ENCODE measurements around the gene CSNK1A1.
"Not testable (repeated sequence)": the region's sequence is repeated elsewhere in the genome, so short reads cannot be mapped to it uniquely, and the experiment has no call there.

CSNK1A1 gene

DNA sequence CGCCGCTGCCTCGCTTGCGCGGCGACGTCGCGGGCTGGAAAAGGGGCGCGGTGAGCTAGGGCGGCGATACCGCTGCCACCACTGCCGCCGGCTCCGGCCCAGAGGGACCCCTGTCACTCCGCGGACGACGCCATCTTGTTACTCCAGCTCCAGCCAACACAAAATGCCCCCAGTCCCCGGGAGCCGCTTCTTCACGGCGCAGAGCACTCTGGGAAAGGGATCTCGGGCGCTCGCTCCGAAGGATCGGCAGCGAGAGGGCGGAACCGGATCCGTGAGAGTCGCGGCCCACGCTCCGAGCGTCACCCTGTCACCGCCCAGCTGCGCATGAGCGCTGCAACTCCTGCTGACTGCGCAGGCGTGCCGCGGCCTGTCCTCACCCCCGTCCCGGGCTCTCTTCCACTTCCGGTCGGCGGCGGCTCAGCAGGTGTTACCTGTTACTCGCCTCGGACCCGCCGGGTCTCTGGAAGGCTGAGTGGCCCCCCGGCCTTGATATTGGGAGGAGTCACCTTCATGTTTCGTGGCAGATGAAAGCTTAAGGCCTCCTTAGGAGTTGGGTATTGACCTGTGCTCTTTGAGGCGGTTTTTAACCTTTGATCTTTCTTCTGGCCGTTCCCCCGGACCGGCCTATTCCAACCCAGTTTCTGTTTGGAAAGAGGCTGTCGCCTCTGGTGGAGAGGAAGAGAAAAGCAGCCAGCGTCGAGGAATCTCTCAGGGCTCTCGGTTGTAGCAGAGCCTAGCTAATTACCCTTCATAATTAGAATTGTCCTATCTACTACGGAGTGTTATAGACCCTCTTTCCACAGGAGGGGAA, at the start of gene CSNK1A1:
Gene CSNK1A1 (minus strand): TSS at position 213 of the 811 bp plus-strand sequence. CDS start 475 bp downstream, outside the sequence.
- peak; percentile 98 for DNase-seq

DNA sequence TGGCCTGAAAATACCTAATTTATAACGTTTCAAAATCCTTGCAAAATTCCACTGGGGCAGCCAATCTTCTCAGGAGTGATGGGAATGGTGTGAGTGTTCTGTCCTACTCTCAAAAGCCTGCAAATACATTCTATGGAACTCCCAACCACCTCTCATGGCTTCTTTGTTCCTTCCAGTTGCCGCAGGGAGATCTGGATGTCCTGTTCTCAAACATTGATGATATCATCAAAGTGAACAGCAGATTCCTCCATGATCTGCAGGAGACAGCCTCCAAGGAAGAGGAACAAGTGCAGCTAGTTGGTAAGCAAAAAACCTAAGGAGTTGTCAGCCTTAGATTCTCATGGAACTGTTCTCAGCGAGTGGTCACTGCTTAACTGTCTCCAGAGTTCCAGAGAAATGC, 49.7 kb upstream of the CSNK1A1 start:
- no peak for DNase-seq

DNA sequence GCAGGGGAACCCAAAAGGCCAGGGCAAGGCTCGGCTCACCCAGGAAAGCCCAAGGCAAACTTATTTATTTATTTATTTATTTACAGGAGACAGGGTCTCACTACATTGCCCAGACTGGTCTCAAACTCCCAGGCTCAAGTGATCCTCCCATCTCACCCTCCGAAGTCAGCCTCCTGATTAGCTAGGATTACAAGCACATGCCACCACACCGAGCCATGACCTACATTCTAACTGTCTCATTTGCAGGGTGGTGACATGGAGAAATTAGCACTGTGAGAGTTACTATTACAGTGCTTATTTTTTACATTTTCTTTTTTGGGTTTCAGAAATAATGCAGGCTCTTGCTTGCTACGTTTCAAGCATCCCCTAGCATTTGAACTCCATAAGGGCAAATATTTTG, 48.1 kb upstream of the CSNK1A1 start:
- no peak for DNase-seq

DNA sequence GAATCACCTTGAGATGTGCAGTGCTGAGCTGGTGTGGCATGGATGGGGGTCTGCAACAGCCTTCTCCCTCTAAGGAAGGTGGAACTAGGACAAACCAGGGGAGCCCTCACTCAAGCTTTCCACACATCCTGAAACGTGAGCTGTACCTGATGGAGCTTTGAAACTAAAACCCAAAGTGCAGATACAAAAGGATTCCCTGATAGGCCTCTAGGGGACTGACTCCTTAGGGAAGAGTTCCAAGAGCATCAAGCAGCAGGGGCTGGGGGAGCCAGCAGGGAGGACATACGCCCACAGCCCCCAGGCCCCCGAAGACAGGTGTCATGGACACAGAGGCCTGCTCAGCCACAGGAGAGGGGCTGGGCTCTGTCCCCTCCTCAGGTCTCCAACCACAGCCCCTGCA, 47.7 kb upstream of the CSNK1A1 start:
- no peak for DNase-seq

DNA sequence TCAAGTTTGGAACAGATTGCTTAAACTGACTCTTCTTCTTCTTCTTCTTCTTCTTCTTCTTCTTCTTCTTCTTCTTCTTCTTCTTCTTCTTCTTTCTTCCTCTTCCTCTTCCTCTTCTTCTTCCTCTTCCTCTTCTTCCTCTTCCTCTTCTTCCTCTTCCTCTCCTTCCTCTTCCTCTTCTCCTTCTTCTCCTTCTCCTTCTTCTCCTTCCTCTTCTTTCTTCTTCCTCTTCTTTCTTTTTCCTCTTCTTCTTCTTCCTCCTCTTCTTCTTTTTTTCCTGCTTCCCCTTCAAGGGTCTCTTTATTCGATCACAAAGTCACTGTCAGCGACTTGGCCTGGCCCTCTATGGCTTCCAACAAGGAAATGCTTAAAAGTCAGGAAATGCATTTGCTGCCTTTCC, 47.0 kb upstream of the CSNK1A1 start:
- DNase-seq, result not testable (repeated sequence)

DNA sequence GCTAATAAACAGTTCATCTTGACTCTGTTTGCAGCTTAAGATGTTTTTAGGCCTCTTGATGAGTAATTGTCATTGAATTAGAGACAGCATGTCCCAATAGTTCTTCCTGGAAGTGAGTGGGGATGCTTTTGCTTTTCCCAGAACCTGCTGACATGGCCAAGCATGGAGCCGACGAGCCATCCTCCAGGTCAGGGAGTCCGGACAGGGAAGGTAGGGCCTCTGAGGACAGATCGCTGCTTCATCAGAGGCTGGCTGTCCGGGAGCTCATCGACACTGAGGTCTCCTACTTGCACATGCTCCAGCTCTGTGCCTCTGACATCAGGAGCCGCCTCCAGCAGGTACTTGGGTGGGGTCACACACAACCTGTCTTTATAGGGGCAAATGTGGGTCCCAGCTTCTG, 46.4 kb upstream of the CSNK1A1 start:
- DNase-seq, result no peak

DNA sequence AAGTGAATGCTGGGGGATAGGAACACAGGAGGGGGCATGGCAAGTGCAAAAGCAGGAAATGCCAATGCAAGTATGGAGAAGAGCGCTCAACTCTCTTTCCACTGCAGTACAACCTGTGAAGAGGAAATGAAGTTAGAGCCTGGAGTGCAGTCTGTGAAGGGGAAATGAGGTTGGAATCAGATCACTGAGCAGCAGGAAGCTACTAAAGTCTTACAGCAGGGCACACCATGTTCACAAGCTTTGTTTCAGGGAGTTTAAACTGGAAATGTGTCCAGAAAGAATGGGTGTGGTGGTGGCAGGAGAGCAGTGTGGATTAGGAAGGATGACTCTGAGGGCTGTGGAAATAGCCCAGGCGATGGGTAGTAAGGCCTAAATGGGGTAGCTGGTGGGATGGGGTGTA, 45.5 kb upstream of the CSNK1A1 start:
- DNase-seq, result no peak

DNA sequence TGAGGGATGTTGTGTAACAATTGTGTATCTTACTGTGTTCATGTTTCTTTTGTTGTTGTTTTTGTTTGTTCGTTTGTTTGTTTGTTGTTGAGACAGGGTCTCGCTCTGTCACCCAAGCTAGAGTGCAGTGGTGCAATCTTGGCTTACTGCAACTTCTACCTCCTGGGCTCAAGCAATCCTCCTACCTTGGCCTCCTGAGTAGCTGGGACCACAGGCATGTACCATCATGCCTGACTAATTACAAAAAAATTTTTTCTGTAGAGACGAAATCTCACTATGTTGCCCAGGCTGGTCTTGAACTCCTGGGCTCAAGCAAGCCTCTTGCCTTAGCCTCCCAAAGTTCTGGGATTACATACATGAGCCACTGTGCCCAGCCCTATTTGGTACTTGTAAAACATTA, 43.9 kb upstream of the CSNK1A1 start:
- DNase-seq, result peak; percentile 24

DNA sequence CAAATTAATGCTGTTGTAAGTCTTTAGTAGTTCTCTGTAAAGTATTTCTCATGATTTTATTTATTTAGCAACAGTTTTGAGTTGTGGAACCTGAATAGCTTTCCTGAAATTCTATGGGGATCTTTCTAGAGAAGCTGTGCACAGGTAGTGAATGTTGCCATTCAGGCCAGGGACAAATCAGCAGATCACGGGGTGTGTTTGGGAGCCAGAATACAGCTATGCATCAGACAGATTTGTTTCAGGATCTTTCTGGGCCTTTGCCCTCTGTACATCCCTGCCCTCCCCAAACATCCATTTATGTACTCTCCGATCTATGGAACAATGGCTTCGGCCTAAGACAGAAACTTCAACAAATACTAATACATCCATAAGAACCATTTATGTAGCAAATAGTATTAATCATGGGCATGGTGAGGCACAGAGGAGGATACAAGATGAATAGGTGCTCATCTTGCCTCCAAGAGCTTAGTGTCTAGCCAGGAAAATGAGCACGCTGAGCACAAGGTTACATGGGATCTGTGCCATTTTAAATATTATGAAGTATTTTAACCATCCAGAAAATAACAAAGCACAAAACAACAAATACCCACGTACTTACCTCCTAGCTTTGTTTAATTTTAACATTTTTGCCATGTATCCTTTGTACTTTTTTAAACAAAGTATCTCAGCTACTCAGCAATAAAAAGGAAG, 43.1 kb upstream of the CSNK1A1 start:
- no peak for DNase-seq

DNA sequence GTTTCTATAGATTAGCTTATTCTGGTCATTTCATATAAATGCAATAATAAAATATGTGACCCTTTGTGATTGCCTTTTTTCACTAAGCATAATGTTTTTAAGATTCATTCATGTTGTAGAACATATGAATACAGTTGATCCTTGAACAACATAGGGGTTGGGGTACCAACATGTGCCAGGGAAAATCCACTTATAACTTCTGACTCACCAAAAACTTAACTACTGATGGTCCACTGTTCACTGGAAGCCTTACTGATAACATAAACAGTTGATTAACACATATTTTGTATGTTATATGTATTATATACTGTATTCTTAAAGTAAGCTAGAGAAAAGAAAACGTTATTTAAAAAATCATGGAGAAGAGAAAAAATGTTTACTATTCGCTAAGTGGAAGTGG, 42.1 kb upstream of the CSNK1A1 start:
- no peak for DNase-seq

DNA sequence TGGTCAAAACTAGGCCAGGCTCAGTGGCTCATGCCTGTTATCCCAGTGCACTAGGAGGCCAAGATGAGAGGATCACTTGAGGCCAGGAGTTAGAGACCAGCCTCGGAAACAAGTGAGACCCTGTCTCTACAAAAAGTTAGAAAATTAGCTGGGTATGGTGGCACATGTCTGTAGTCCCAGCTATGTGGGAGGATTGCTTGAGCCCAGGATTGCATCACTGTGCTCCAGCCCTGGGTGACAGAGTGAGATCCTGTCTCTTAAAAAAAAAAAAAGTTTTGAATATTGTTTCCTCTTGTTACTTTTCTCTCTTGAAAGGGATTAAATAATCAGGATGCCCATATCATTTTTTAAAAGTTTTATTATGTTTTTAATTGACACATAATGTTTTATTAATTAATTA, 37.7 kb upstream of the CSNK1A1 start:
- DNase-seq, result no peak

DNA sequence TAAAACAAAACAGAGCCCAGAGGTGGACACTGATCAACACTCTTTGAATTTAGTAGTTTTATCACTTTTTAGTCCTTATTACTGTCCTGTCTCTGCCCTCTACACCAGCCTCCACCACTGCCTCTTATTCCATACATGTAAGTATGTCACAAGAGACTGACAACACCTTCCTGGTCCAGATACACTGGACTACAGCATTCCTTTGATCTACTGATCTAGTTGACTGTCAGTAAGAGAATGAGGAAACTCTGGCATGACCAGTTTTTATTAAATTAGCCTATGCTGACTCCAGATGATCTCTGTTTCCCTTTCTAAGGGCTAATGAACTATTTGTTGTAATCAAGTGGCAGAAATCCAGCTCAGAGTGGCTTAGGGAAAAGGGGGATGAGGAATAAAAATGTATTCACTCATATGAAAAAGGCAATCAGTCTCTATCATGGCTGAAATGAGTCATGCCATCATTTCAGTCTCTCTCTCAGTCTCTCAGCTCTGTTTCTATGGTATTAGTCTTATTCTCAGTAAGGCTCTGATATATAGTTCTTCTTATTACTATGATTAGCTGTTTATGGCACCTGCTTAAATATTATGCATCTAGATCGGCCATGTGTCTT, 35.6 kb upstream of the CSNK1A1 start:
- no peak for DNase-seq

DNA sequence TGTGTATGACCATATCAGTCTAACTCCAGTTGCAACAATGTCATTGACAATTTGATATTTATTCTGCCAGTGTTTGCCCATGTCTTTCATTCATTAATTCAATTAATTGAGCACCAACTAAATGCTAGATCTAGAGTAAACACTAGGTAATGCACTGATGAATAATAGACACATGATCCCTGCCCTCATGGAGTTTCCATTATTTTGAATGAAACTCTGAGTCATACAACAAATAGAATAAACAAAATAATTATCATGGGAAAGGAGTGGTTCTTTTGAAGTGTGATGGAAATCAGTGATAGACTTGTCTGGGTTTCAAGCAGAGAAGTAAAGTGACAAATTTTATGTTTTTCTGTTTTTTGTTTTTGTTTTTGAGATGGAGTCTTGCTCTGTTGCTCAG, 34.7 kb upstream of the CSNK1A1 start:
- DNase-seq, result no peak

DNA sequence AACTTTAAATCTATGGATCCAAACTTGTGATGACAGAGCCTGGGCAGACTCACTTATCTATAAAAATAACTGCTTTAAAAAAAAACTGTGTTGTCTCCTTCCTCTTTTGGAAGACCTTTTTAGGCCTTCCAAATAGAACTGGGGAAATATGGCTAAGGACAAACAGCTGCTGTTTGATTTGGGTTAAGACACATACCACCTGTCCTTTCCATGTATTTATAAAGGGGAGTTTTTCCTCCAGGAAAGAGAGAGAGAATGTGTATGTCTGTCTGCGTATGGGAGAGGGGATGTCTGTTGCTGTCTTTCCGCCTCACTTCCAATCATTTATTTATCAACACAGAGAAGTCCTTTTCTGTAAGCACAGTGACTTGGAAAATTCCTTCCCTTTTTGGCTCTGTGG, 32.9 kb upstream of the CSNK1A1 start:
- DNase-seq, result no peak

DNA sequence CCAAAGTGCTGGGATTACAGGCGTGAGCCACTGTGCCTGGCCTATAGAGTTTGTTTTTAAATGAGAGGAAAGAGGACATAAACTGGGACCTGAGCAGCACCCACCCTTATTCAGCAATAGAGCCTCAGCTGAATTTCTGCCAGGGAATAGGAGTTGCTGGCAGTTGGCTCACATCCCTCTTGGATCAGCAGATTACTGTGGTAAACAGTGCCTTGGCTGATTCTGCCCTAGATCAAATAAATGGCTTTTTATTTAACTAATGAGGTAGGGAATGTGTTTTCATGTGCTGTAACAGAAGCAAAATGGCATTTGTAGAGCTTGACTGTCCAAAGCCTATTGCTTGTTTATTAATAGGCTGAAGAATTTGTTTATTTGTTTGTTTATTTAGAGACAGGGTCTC, 32.2 kb upstream of the CSNK1A1 start:
- no peak for DNase-seq

DNA sequence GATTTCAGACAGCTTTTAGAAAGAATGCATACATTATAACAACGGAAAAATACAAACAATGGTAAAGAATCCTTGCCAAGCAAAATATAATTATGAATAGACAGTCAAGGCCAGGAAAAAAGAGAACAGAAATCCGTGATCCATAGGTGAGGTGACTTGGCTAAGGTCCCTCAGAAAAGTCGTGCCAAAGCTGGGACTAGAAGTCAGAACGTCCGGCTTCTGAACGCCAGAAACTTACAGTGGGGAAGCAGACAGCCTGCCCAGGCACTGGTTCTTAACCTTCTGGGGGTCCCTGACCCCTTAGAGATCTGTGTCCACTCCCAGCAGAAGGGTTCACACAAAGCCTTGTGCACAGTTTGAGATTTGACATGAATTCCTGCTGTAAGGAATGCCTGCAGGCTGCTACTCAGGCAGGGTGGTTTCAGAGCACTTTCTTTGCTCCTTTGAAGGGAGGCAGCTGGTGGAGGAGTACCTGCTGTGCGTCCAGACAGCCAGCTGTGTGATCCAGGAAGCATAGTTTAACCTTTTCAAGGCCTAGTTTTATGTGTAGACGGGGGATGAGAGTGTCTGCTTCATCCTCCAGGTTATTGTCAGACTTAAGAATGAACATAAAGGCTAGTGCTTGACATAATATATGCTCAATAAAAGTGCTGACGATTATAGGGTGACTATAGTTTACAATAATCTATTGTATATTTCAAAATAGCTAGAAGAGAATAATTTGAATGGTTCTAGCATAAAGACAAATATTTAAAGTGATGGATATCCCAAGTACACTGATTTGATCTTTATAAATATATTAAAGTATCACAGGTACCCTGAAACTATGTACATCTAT, 30.9 kb upstream of the CSNK1A1 start:
- DNase-seq, result no peak

DNA sequence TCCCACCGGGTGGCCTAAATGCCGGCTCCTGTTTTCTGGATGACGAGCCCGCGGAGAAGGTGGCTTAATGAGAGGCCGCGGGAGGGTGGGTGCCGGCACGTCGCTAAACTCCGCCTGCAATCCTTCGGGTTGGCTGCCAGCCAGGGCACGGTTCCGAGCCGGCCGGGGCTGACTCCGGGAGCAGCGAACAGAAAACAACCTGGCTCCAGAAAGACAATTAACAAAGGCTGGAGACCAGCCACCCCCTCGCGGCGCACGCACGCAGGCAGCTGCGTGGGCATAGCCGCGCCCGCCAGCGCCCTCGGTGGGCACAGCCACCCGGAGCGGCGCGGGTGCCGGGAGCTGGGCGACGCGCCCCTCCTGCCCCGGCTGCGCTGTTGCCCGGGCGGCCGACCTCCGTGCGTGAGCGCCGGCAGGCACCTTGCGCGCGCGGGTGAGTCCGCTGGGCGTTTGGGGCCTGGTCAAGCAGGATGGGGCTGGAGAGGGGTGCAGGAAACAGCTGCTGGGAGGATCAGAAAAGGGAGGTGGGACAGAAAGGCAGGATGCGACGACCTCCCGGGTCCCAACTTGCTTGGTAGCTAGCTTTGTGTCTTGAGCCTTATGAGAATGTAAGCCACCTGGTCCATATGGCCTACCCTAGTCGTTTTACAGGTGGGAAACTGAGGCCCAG, 30.1 kb upstream of the CSNK1A1 start, which contains the start of gene ARHGEF37:
Gene ARHGEF37 (plus strand): TSS at position 307 of the 670 bp plus-strand sequence. CDS start 16,272 bp downstream, outside the sequence.
- DNase-seq, result peak; percentile 40

DNA sequence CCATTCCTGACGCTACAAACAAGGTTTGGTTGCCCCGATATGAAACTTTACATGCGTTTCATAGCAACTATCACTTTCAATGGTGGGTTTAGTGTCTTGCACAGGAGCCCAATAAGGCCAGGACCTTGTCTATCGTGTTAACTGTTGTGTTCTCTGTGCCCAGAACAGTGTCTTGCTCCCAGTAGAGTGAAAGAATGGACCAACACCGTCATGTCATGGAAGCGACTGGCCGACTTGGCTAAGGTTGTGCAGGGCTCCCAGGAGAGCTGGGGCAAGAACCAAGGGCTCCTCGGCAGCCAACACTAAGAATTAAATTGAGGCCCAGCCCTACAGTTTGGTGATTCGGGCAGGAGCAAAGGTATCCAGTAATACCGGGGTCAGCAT, 29.6 kb upstream of the CSNK1A1 start:
- DNase-seq, result no peak

DNA sequence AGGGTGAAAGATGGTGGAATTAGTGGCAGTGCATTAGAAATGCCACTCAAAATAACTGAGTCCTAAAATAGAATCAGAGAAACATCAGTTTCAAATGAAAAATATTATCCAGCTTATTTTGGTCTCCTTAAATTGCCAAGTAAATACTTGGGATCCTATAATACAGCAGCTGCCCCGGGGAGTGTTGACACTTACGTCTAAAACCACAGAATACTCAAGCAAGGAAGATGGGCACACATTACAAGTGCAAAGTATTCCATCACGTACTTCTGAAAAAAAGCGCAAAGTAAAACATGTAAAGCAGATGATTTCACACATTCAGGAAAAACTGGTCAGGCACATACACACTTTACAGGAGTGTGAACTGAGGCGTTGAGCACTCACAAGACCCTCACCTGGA, 27.7 kb upstream of the CSNK1A1 start:
- DNase-seq, result no peak

DNA sequence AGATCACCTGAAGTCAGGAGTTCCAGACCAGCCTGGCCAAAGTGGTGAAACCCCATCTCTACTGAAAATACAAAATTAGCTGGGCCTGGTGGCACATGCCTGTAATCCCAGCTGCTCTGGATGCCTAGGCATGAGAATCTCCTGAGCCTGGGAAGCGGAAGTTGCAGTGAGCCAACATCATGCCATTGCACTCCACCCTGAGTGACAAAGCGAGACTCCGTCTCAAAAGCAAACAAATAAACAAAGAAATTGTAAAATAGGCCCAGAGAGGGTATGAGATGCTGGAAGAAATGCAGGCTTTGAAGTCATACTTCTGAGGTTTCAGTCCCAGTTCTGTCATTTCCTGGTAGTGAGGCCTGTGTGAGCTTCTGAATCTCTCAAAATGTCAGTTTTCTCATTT, 24.8 kb upstream of the CSNK1A1 start:
- no peak for DNase-seq

DNA sequence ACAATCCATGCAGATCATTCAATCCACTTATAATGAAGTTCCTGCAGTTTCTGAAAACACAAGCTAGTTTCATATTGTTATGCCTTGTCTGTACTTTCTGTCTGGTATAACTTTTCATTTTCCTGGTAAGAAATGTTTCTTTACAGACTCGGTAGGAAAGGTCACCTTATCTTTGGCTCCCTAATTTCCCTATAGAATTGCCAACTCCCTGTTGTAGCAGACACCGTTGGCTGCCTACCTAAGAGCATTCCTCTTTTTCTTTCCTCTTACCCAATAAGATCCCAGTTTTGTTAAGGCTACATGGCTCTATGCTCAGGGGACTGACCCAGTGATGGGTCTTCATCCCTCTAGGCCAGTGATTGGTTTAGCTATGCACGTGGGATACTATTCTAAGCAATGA, 23.9 kb upstream of the CSNK1A1 start:
- DNase-seq, result no peak

DNA sequence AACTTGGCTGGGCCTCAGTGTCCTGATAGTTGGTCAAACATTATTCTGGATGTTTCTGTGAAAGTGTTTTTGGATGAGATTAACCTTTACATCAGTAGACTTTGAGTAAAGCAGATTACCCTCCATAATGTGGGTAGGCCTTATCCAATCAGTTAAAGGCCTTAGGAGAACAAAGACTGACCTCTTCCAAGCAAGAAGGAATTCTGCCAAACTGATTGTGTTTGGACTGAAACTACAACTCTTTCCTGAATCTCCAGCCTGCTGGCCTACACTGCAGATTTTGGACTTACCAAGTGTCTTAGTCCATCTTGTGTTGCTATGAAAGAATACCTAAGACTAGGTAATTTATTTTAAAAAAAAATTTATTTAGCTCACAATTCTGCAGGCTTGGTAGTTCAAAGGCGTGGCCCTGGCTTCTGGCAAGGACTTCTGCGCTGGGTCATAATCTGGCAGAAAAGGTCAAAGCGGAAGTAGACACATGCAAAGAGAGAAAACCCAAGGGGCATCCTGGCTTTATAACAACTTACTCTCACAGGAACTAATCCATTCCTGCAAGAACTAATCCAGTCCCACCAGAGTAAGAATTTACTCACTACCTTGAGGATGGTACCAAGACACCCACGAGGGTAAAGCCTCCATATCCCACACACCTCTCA, 21.5 kb upstream of the CSNK1A1 start:
- DNase-seq, result no peak
